B cell (primary cell): ENCODE measurements around the gene PIH1D1. TPM values are rescaled to one million over a fixed set of nuclear protein-coding genes. Genes with fewer than 3 reads are reported as not detected.

Source experiments
- ATAC-seq: fragments of 200-7000 bp; cut with Tn5 transposase; one replicate; pipeline ENCODE4 v1.10.0; 2021; ENCODE audit warnings: low read depth, mild to moderate bottlenecking, moderate number of reproducible peaks, moderate library complexity
- CTCF ChIA-PET: fragments of 350-600 bp; sonication (Branson Sonifier 250); formaldehyde crosslinking; loops from one replicate; lab custom pipeline; 2021; ENCODE audit warnings: antibody characterized with exemption, inconsistent platforms; lab: Charles Lee
- POLR2A ChIA-PET: fragments of 350-600 bp; sonication (Branson Sonifier 250); formaldehyde crosslinking; loops from one replicate; lab custom pipeline; 2021; ENCODE audit warnings: antibody characterized with exemption; lab: Charles Lee
- DNase-seq: peaks from one replicate; pipeline ENCODE4 v3.0.0; 2013
- H2AFZ ChIP-seq: 2 replicates; pipeline ENCODE4 v1.6.1; 2012; ENCODE audit warnings: mild to moderate bottlenecking, low read depth, low read length; ENCODE audit not compliant: insufficient read depth, poor library complexity, severe bottlenecking
- H3K27ac ChIP-seq, 2 donors: 1 replicate in 1 of 2; 2 replicates in 1 of 2; pipeline ENCODE4 v1.5.1; 2012 to 2013; ENCODE audit warnings: low read length in 2 of 2, mild to moderate bottlenecking in 2 of 2, moderate library complexity in 1 of 2
- H3K27me3 ChIP-seq, 4 experiments: fragments of 200-600 bp in 1 of 4; sonication (generic) in 1 of 4; replicated peaks in 1 of 4; 1 replicate in 2 of 4; 2 replicates in 2 of 4; pipeline versions ENCODE4 v1.6.1 to v1.7.0; 2013 to 2016; ENCODE audit warnings: low read length in 3 of 4, mild to moderate bottlenecking in 2 of 4, mixed read lengths in 1 of 4, moderate library complexity in 1 of 4; ENCODE audit not compliant: insufficient read depth in 4 of 4, control insufficient read depth in 3 of 4; ENCODE audit errors: control extremely low read depth in 1 of 4
- H3K36me3 ChIP-seq, 2 experiments: replicated peaks in 1 of 2; 1 replicate in 1 of 2; 2 replicates in 1 of 2; pipeline versions ENCODE4 v1.6.1 to v1.7.1; 2013; ENCODE audit warnings: low read length in 1 of 2; ENCODE audit not compliant: insufficient read depth in 2 of 2, control insufficient read depth in 1 of 2; ENCODE audit errors: control extremely low read depth in 1 of 2, extremely low read depth in 1 of 2
- H3K4me1 ChIP-seq, 2 donors: fragments of 200-600 bp in 1 of 2; sonication (generic) in 1 of 2; 1 replicate in 1 of 2; 2 replicates in 1 of 2; pipeline versions ENCODE4 v1.5.1 to v1.6.1; 2013 to 2017; ENCODE audit warnings: low read length in 2 of 2; ENCODE audit not compliant: control insufficient read depth in 2 of 2, insufficient read depth in 2 of 2
- H3K4me2 ChIP-seq: replicated peaks from 2 replicates; pipeline ENCODE3; 2012; ENCODE audit warnings: mild to moderate bottlenecking, low read depth, low read length; ENCODE audit not compliant: poor library complexity, severe bottlenecking
- H3K4me3 ChIP-seq, 5 experiments: fragments of 200-600 bp in 1 of 5; sonication (generic) in 1 of 5; 1 replicate in 3 of 5; 2 replicates in 2 of 5; pipeline versions ENCODE4 v1.5.1 to v1.7.0; 2011 to 2016; ENCODE audit warnings: low read length in 4 of 5, mild to moderate bottlenecking in 4 of 5, low read depth in 2 of 5, control low read depth in 1 of 5, moderate library complexity in 1 of 5; ENCODE audit not compliant: insufficient read depth in 1 of 5; ENCODE audit errors: control extremely low read depth in 1 of 5, extremely low read depth in 1 of 5
- H3K79me2 ChIP-seq: fragments of 200-600 bp; sonication (generic); one replicate; pipeline ENCODE4 v1.6.0; 2016; ENCODE audit warnings: low read length; ENCODE audit not compliant: control insufficient read depth, insufficient read depth
- H3K9ac ChIP-seq: fragments of 200-600 bp; sonication (generic); 2 replicates; pipeline ENCODE4 v1.6.1; 2017; ENCODE audit warnings: mild to moderate bottlenecking, low read length, moderate library complexity
- H3K9me3 ChIP-seq, 3 donors: one replicate each; pipeline versions ENCODE4 v1.6.1 to v1.7.1; 2013; ENCODE audit warnings: low read length in 2 of 3; ENCODE audit not compliant: control insufficient read depth in 2 of 3, insufficient read depth in 1 of 3; ENCODE audit errors: control extremely low read depth in 1 of 3
- H4K20me1 ChIP-seq: 2 replicates; pipeline ENCODE4 v1.6.0; 2012; ENCODE audit warnings: mild to moderate bottlenecking, low read length; ENCODE audit not compliant: insufficient read depth, control insufficient read depth, poor library complexity, severe bottlenecking
- H3K27ac Mint-ChIP-seq: one replicate; pipeline ENCODE4 v1.8.0; 2021; ENCODE audit warnings: mixed read lengths
- H3K27me3 Mint-ChIP-seq: one replicate; pipeline ENCODE4 v1.8.0; 2021; ENCODE audit warnings: mixed read lengths
- H3K4me1 Mint-ChIP-seq: one replicate; pipeline ENCODE4 v1.8.0; 2021; ENCODE audit warnings: mixed read lengths
- H3K4me3 Mint-ChIP-seq: one replicate; pipeline ENCODE4 v1.8.0; 2021; ENCODE audit warnings: mixed read lengths
- H3K9me3 Mint-ChIP-seq: one replicate; pipeline ENCODE4 v1.8.0; 2022; ENCODE audit warnings: mixed read lengths; ENCODE audit not compliant: insufficient read depth
- EZH2 ChIP-seq: IDR thresholded peaks from 2 replicates; pipeline ENCODE4 v1.6.1; 2012; ENCODE audit warnings: borderline replicate concordance, low read depth, mild to moderate bottlenecking, moderate library complexity, low read length; ENCODE audit not compliant: insufficient read depth, poor library complexity, severe bottlenecking
- WGBS: methylation state at CpG from one replicate; pipeline ENCODE4 v1.1.5; 2013; ENCODE audit warnings: missing lambda C conversion rate; ENCODE audit not compliant: insufficient coverage; 5-methylcytosine and 5-hydroxymethylcytosine counted together
- intact Hi-C: fragments of 100-400 bp; cut with micrococcal nuclease; formaldehyde crosslinking; loops from one replicate; pipeline ENCODE4 v1.10.0; 2022
- polyA plus RNA-seq: library from polyadenylated mRNA; depleted of rRNA; stranded (reverse); fragments of >200 nt; gene quantifications from 2 replicates; pipeline ENCODE4 v1.2.3, GENCODE V29; 2012
- total RNA-seq, 2 donors: library from RNA; stranded (reverse); fragments of 120-200 nt in 1 of 2; gene quantifications; 1 replicate in 1 of 2; 2 replicates in 1 of 2; pipeline versions ENCODE4 v1.2.3 to v1.2.4, GENCODE V29; 2013 to 2022
- TF ChIP-seq, protein P1 (sequence below): fragments of 200-600 bp; IDR thresholded peaks from one replicate; pipeline ENCODE4 v1.8.0; 2022; ENCODE audit warnings: antibody characterized with exemption, mild to moderate bottlenecking

The PIH1D1 gene
- total and polyA plus RNA-seq, 2 donors (not counting 1 experiment from before 2014, with no cell fraction given) = 158 to 184 TPM

DNA sequence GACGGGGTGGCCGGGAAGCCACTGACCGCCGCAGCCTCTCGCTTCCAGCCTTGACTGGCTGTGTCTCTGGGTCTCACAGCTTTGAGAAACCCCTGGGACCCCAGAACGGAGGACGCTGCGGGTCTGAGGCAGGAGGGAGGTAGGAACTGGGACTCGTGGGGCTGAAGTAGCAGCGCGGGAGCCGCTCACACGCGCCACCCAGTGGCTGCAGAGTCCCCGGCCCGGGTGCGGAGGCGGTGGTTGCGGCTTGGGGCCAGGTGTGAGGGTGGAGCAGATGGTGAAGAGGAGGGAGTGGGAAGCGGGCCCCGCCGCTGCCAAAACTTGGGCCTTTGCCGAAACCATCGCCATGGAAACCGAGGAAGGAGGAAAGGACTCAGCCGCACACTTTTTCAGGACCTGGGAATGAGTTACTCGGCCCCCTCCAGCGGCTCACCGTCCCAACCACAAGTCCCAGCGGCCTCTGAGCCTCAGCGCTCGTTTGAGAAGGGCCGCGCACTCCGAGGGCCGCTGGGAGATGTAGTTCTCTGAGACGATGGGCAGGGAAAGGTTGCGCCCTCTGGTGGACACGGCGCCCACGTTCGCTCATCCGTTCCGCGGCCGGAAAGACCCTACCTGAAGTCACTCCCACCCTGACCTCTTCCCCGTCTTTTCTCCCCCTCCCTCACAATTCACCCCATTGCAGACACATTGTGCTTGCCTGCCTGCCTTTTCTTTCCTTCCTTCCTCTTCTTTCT is 8.1 kb downstream of the PIH1D1 start:
- H3K9me3 ChIP-seq = peaks cover 0 to 14% (median 0%) of the 10 kb centered on the region in 3 donors
- peak overlapping the region; percentile 65 to 72 for H3K27ac ChIP-seq
- H3K79me2 ChIP-seq = peaks cover 2% of the 10 kb centered on the region
- H3K4me1 Mint-ChIP-seq = peaks cover 35% of the 10 kb centered on the region
- DNase-seq (peak; percentile 98), ATAC-seq (peak; percentile 85)
- CTCF ChIA-PET = interaction anchor here (0.6 to 5.1 kb wide), 18 partner anchors 8 to 217 kb away, joined by 3 to 70 read pairs (median 4); partner anchors contain the start of genes FLT3LG and PIH1D1
- intact Hi-C loops = loop anchor here (1.0 to 2.0 kb wide), 7 partner anchors 8 to 177 kb away; partner anchors contain the start of genes PIH1D1 and RPS11
- peak overlapping the region; percentile 12 to 80 (median 71) for H3K4me3 ChIP-seq
- peak overlapping the region; percentile 99 for H3K4me2 ChIP-seq
- POLR2A ChIA-PET = interaction anchor here (0.6 to 2.3 kb wide), 12 partner anchors 10 to 600 kb away, joined by 3 to 20 read pairs (median 5); partner anchors contain the start of gene CD37
- peaks cover 18 to 31% of the 10 kb centered on the region in 2 donors for H3K4me1 ChIP-seq
- no peaks in the 10 kb centered on the region for H3K9me3 Mint-ChIP-seq
- peaks cover 2 to 39% (median 34%) of the 10 kb centered on the region in 4 experiments for H3K27me3 ChIP-seq
- peaks cover 16% of the 10 kb centered on the region for H4K20me1 ChIP-seq
- H3K4me3 Mint-ChIP-seq = peak overlapping the region; percentile 93
- H2AFZ ChIP-seq = peak overlapping the region; percentile 97
- peaks cover 37% of the 10 kb centered on the region for H3K27me3 Mint-ChIP-seq
- peak overlapping the region; percentile 95 for H3K27ac Mint-ChIP-seq
- TF ChIP-seq EZH2 = no peak
- TF ChIP-seq, protein P1, sequence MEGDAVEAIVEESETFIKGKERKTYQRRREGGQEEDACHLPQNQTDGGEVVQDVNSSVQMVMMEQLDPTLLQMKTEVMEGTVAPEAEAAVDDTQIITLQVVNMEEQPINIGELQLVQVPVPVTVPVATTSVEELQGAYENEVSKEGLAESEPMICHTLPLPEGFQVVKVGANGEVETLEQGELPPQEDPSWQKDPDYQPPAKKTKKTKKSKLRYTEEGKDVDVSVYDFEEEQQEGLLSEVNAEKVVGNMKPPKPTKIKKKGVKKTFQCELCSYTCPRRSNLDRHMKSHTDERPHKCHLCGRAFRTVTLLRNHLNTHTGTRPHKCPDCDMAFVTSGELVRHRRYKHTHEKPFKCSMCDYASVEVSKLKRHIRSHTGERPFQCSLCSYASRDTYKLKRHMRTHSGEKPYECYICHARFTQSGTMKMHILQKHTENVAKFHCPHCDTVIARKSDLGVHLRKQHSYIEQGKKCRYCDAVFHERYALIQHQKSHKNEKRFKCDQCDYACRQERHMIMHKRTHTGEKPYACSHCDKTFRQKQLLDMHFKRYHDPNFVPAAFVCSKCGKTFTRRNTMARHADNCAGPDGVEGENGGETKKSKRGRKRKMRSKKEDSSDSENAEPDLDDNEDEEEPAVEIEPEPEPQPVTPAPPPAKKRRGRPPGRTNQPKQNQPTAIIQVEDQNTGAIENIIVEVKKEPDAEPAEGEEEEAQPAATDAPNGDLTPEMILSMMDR = peak; percentile 89
- WGBS = under 1% methylated on average over 45 of the region's 47 CpGs
- H3K9ac ChIP-seq = peak overlapping the region; percentile 89
- peaks cover 0 to 26% of the 10 kb centered on the region in 2 experiments for H3K36me3 ChIP-seq
